HCT116 (cell line): Measurements from ENCODE around the gene INHBA. TPM values are rescaled to one million over a fixed set of nuclear protein-coding genes. Genes with fewer than 3 reads are reported as not detected.

ENCODE experiments used
- CBX3 ChIP-seq: IDR thresholded peaks from 2 replicates; pipeline ENCODE4 v1.6.1; 2012; ENCODE audit warnings: low read depth
- CEBPB ChIP-seq: IDR thresholded peaks from 2 replicates; pipeline ENCODE4 v1.6.1; 2012; ENCODE audit warnings: low read depth
- EGR1 ChIP-seq: IDR thresholded peaks from 2 replicates; pipeline ENCODE4 v1.6.1; 2012; ENCODE audit warnings: low read depth
- FOSL1 ChIP-seq: IDR thresholded peaks from 2 replicates; pipeline ENCODE4 v1.6.1; 2012; ENCODE audit warnings: low read depth
- JUND ChIP-seq: IDR thresholded peaks from 2 replicates; pipeline ENCODE4 v1.6.1; 2012
- MAX ChIP-seq: IDR thresholded peaks from 2 replicates; pipeline ENCODE4 v1.6.1; 2012
- POLR2AphosphoS5 ChIP-seq: IDR thresholded peaks from 2 replicates; pipeline ENCODE4 v1.6.1; 2011; ENCODE audit warnings: mild to moderate bottlenecking, low read depth, low read length, moderate library complexity
- RAD21 ChIP-seq: IDR thresholded peaks from 2 replicates; pipeline ENCODE4 v1.6.1; 2012; ENCODE audit warnings: low read depth, mild to moderate bottlenecking
- SRF ChIP-seq: IDR thresholded peaks from 2 replicates; pipeline ENCODE4 v1.6.1; 2012; ENCODE audit warnings: low read depth
- TCF7L2 ChIP-seq: IDR thresholded peaks from 2 replicates; pipeline ENCODE4 v1.7.0; 2011; ENCODE audit warnings: borderline replicate concordance, inconsistent platforms; ENCODE audit not compliant: insufficient read depth, insufficient read length; ENCODE audit errors: extremely low read depth
- YY1 ChIP-seq: IDR thresholded peaks from 2 replicates; pipeline ENCODE4 v1.6.1; 2011; ENCODE audit warnings: low read length, low read depth, moderate library complexity, mild to moderate bottlenecking; ENCODE audit not compliant: insufficient replicate concordance; ENCODE audit errors: extremely low read depth
- ZNF274 ChIP-seq: fragments of 200-500 bp; sonication (Bioruptor generic); IDR thresholded peaks from 2 replicates; pipeline ENCODE4 v1.6.1; 2014; ENCODE audit warnings: mild to moderate bottlenecking, low read depth, low read length, inconsistent platforms
- total RNA-seq: library from RNA; stranded (reverse); gene quantifications from one replicate; pipeline ENCODE4 v1.2.1, GENCODE V29; 2021; ENCODE audit not compliant: unreplicated experiment
- TF ChIP-seq, protein P1 (sequence below), 3 experiments: fragments of 200-600 bp in 1 of 3; sonication (generic) in 1 of 3; IDR thresholded peaks in 2 of 3; conservative IDR thresholded peaks in 1 of 3; 2 replicates each; pipeline ENCODE4 v1.5.1; 2012 to 2017; ENCODE audit warnings: low read depth in 2 of 3, low read length in 2 of 3, antibody characterized with exemption in 1 of 3, borderline replicate concordance in 1 of 3, control low read depth in 1 of 3, mild to moderate bottlenecking in 1 of 3, mixed read lengths in 1 of 3, mixed run types in 1 of 3, moderate library complexity in 1 of 3; ENCODE audit not compliant: insufficient read depth in 1 of 3
- TF ChIP-seq, protein P2 (sequence below): IDR thresholded peaks from 2 replicates; pipeline ENCODE4 v1.6.1; 2011; ENCODE audit warnings: mild to moderate bottlenecking, low read length, moderate library complexity; ENCODE audit not compliant: insufficient replicate concordance; ENCODE audit errors: extremely low read depth

The INHBA gene
- total RNA-seq, 1 experiment from 2014 or later: 0.10 TPM

- TF ChIP-seq, protein P1, sequence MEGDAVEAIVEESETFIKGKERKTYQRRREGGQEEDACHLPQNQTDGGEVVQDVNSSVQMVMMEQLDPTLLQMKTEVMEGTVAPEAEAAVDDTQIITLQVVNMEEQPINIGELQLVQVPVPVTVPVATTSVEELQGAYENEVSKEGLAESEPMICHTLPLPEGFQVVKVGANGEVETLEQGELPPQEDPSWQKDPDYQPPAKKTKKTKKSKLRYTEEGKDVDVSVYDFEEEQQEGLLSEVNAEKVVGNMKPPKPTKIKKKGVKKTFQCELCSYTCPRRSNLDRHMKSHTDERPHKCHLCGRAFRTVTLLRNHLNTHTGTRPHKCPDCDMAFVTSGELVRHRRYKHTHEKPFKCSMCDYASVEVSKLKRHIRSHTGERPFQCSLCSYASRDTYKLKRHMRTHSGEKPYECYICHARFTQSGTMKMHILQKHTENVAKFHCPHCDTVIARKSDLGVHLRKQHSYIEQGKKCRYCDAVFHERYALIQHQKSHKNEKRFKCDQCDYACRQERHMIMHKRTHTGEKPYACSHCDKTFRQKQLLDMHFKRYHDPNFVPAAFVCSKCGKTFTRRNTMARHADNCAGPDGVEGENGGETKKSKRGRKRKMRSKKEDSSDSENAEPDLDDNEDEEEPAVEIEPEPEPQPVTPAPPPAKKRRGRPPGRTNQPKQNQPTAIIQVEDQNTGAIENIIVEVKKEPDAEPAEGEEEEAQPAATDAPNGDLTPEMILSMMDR (IDR thresholded peaks at IDR 0.05 in 2 of 3, conservative IDR thresholded peaks at IDR 0.05 in 1 of 3; ENCODE audit: borderline replicate concordance in 1 of 3, insufficient read depth in 1 of 3, low read depth in 2 of 3, low read length in 2 of 3): no peak
- TF ChIP-seq ZNF274: no peak
- no peak for TF ChIP-seq JUND
- TF ChIP-seq CBX3: no peak
- no peak for TF ChIP-seq RAD21
- no peak for TF ChIP-seq SRF
- TF ChIP-seq FOSL1: no peak
- no peak for TF ChIP-seq POLR2AphosphoS5
- no peak for TF ChIP-seq CEBPB
- no peak for TF ChIP-seq TCF7L2
- TF ChIP-seq EGR1: no peak
- TF ChIP-seq MAX: no peak
- TF ChIP-seq, protein P2, sequence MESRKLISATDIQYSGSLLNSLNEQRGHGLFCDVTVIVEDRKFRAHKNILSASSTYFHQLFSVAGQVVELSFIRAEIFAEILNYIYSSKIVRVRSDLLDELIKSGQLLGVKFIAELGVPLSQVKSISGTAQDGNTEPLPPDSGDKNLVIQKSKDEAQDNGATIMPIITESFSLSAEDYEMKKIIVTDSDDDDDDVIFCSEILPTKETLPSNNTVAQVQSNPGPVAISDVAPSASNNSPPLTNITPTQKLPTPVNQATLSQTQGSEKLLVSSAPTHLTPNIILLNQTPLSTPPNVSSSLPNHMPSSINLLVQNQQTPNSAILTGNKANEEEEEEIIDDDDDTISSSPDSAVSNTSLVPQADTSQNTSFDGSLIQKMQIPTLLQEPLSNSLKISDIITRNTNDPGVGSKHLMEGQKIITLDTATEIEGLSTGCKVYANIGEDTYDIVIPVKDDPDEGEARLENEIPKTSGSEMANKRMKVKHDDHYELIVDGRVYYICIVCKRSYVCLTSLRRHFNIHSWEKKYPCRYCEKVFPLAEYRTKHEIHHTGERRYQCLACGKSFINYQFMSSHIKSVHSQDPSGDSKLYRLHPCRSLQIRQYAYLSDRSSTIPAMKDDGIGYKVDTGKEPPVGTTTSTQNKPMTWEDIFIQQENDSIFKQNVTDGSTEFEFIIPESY: no peak
- no peak for TF ChIP-seq YY1
Observed at GRCh38 chr7:41674505-41675023, 28.3 kb downstream of the INHBA start (continued).
